GM12878 (cell line): ENCODE results near the gene CRTC1. TPM values are rescaled to one million over a fixed set of nuclear protein-coding genes. Genes with fewer than 3 reads are reported as not detected.
"Not testable (repeated sequence)": the region's sequence is repeated elsewhere in the genome, so short reads cannot be mapped to it uniquely, and the experiment has no call there.

ENCODE experiments used
- ATAC-seq: fragments of 200-7000 bp; cut with Tn5 transposase; 3 replicates; pipeline ENCODE4 v1.9.1; 2020; ENCODE audit warnings: mild to moderate bottlenecking, moderate library complexity
- BruUV-seq: library from RNA; stranded (reverse); fragments of 400-500 nt; replicated peaks from 2 replicates; lab custom pipeline; 2021; lab: Mats Ljungman, UMichigan
- CTCF ChIA-PET: fragments of 300-600 bp; sonication (Branson Sonifier 250); formaldehyde crosslinking; extraction: SDS; loops from one replicate; lab custom pipeline; 2021; ENCODE audit warnings: inconsistent platforms; lab: Yijun Ruan, JAX
- POLR2A ChIA-PET: fragments of 350-600 bp; formaldehyde crosslinking; extraction: SDS; loops from one replicate; lab custom pipeline; 2021; ENCODE audit warnings: inconsistent platforms; lab: Charles Lee
- RAD21 ChIA-PET: fragments of 300-600 bp; sonication (Branson Sonifier 250); formaldehyde crosslinking; loops from one replicate; lab custom pipeline; 2023; ENCODE audit warnings: antibody characterized with exemption; ENCODE audit not compliant: unreplicated experiment; lab: Charles Lee
- SMC1A ChIA-PET: fragments of 300-600 bp; sonication (Branson Sonifier 250); formaldehyde crosslinking; loops from one replicate; lab custom pipeline; 2023; ENCODE audit not compliant: unreplicated experiment, uncharacterized antibody; lab: Charles Lee
- DNase-seq: peaks from one replicate; pipeline ENCODE4 v3.0.0-alpha.2; 2011; ENCODE audit warnings: low read depth, low spot score
- FAIRE-seq: peaks from 3 replicates; lab custom pipeline; 2011; peaks lifted over from hg19 to GRCh38; lab: Jason Lieb, UNC
- H2AFZ ChIP-seq: 2 replicates; pipeline ENCODE4 v1.6.0; 2011; ENCODE audit warnings: low read depth, low read length, control low read depth; ENCODE audit not compliant: control insufficient read depth
- H3K27ac ChIP-seq: 2 replicates; pipeline ENCODE4 v1.5.1; 2011; ENCODE audit warnings: control low read depth; ENCODE audit not compliant: control insufficient read depth, insufficient read depth
- H3K27me3 ChIP-seq, 2 experiments: replicated peaks in 1 of 2; 2 replicates each; pipeline versions ENCODE4 v1.6.0 to v1.6.1; 2011; ENCODE audit warnings: low read length in 1 of 2; ENCODE audit not compliant: control insufficient read depth in 2 of 2, insufficient read depth in 2 of 2
- H3K36me3 ChIP-seq, 2 experiments: 2 replicates each; pipeline ENCODE4 v1.5.1; 2011; ENCODE audit warnings: low read length in 1 of 2; ENCODE audit not compliant: control insufficient read depth in 2 of 2, insufficient read depth in 2 of 2
- H3K4me1 ChIP-seq: 2 replicates; pipeline ENCODE4 v1.6.1; 2011; ENCODE audit warnings: mild to moderate bottlenecking, low read length, moderate library complexity, mixed read lengths; ENCODE audit not compliant: control insufficient read depth, insufficient read depth
- H3K4me2 ChIP-seq: 2 replicates; pipeline ENCODE4 v1.6.0; 2011; ENCODE audit warnings: control low read depth; ENCODE audit not compliant: control insufficient read depth, insufficient read depth
- H3K4me3 ChIP-seq: fragments of 200-600 bp; sonication (generic); 2 replicates; pipeline ENCODE4 v1.5.1; 2016
- H3K79me2 ChIP-seq: 2 replicates; pipeline ENCODE4 v1.6.0; 2011; ENCODE audit warnings: low read length; ENCODE audit not compliant: control insufficient read depth, insufficient read depth
- H3K9ac ChIP-seq: 2 replicates; pipeline ENCODE4 v1.8.0; 2011; ENCODE audit warnings: low read length, control low read depth, mixed read lengths; ENCODE audit not compliant: control insufficient read depth, insufficient read depth
- H3K9me3 ChIP-seq: replicated peaks from 3 replicates; pipeline ENCODE4 v1.5.1; 2011; ENCODE audit warnings: mild to moderate bottlenecking, low read length; ENCODE audit not compliant: control insufficient read depth, insufficient read depth
- H4K20me1 ChIP-seq: 2 replicates; pipeline ENCODE4 v1.6.0; 2011; ENCODE audit not compliant: control insufficient read depth, insufficient read depth
- BCL3 ChIP-seq: IDR thresholded peaks from 2 replicates; pipeline ENCODE4 v1.6.1; 2011; ENCODE audit warnings: borderline replicate concordance, low read depth, mild to moderate bottlenecking, moderate library complexity, low read length; ENCODE audit not compliant: insufficient read depth, poor library complexity, severe bottlenecking
- CEBPZ ChIP-seq: fragments of 150-350 bp; IDR thresholded peaks from 2 replicates; pipeline ENCODE4 v1.6.1; 2016; ENCODE audit warnings: low read depth, low read length
- POLR2A ChIP-seq: IDR thresholded peaks from 2 replicates; pipeline ENCODE4 v1.6.1; 2011; ENCODE audit warnings: low read depth, mild to moderate bottlenecking, low read length
- SUZ12 ChIP-seq: fragments of 200-600 bp; sonication (generic); IDR thresholded peaks from one replicate; pipeline ENCODE4 v1.6.1; 2018; ENCODE audit warnings: antibody characterized with exemption, mild to moderate bottlenecking; ENCODE audit not compliant: unreplicated experiment
- WGBS: methylation state at CpG from one replicate; pipeline ENCODE4 v1.1.6; 2016; ENCODE audit warnings: low lambda C conversion rate; ENCODE audit not compliant: insufficient replicate concordance, insufficient coverage; ENCODE audit errors: missing lambda C conversion rate; 5-methylcytosine and 5-hydroxymethylcytosine counted together
- in situ Hi-C: fragments of 300-500 bp; cut with MboI; formaldehyde crosslinking; loops from 9 replicates; pipeline ENCODE4 v1.14.3; 2018; ENCODE audit warnings: mixed read lengths
- intact Hi-C: fragments of 100-400 bp; cut with micrococcal nuclease; formaldehyde crosslinking; loops from one replicate; pipeline ENCODE4 v1.14.2; 2022; ENCODE audit not compliant: unreplicated experiment
- polyA plus RNA-seq, 11 experiments: library from polyadenylated mRNA; depleted of rRNA in 4 of 11; unstranded in 6 of 11; stranded (reverse) in 5 of 11; fragments of >200 nt; fragmentation: Nextera tagmentation in 4 of 11; fragmentation: Illumina TruSeq in 1 of 11; extraction: Ambion mirVana in 4 of 11; extraction: Trizol in 1 of 11; gene quantifications; 1 replicate in 1 of 11; 2 replicates in 10 of 11; pipeline versions ENCODE4 v1.2.1 to v1.2.3, GENCODE V29; 2011 to 2016; ENCODE audit warnings: inconsistent platforms in 2 of 11, missing spikeins in 2 of 11, low read depth in 1 of 11
- total RNA-seq, 4 experiments: library from RNA; depleted of rRNA in 3 of 4; stranded (reverse); fragments of >200 nt in 3 of 4; fragmentation: Illumina TruSeq in 1 of 4; extraction: Trizol in 1 of 4; gene quantifications; 2 replicates each; pipeline versions ENCODE4 v1.2.1 to v1.2.3, GENCODE V29; 2013 to 2021

The CRTC1 gene
- total and polyA plus RNA-seq, 10 of the 15 experiments (the other 5 are each of a cell fraction or from before 2014, with no cell fraction given): 0.02 to 4.6 (median 1.1) TPM; not detected in 1

DNA sequence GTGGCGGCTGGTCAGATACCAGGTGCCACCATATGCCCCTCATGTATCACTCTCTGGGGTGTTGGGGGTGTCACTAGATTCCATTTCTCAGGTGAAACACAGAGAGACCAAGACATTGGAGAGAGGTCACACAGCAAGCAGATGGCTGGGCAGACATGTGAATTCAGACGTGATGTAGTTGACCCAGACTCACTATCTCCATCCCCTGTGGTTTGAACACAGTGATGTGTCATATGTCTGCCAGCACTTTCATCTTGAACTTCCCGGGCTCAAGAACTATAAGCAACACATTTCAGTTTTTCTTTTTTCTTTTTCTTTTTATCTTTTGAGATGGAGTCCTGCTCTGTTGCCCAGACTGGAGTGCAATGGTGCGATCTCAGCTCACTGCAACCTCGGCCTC is 132.2 kb downstream of the CRTC1 start:
- no peaks in the 10 kb centered on the region for H3K79me2 ChIP-seq
- H3K9me3 ChIP-seq: no peaks in the 10 kb centered on the region
- no peak for ATAC-seq
- no peak overlapping the region for H3K4me3 ChIP-seq
- H4K20me1 ChIP-seq: no peaks in the 10 kb centered on the region
- TF ChIP-seq POLR2A: no peak
- no peak for TF ChIP-seq CEBPZ
- TF ChIP-seq BCL3: no peak
- no peak for TF ChIP-seq SUZ12
- no peak overlapping the region for H2AFZ ChIP-seq
- no peaks in the 10 kb centered on the region for H3K36me3 ChIP-seq
- no peak overlapping the region for H3K9ac ChIP-seq
- H3K27ac ChIP-seq: no peak overlapping the region
- POLR2A ChIA-PET: no interaction called here
- intact Hi-C loops (no loop called here), in situ Hi-C loops (no loop called here)
- no TSS peak for BruUV-seq
- RAD21 ChIA-PET: no interaction called here
- H3K27me3 ChIP-seq: no peaks in the 10 kb centered on the region; a peak in 1 of 4 replicates
- no peaks in the 10 kb centered on the region for H3K4me1 ChIP-seq
- no peak overlapping the region for H3K4me2 ChIP-seq
- 55% methylated on average over 5 of the region's 5 CpGs for WGBS
- SMC1A ChIA-PET: no interaction called here
- FAIRE-seq: no peak
- CTCF ChIA-PET: no interaction called here
- no peak for DNase-seq

DNA sequence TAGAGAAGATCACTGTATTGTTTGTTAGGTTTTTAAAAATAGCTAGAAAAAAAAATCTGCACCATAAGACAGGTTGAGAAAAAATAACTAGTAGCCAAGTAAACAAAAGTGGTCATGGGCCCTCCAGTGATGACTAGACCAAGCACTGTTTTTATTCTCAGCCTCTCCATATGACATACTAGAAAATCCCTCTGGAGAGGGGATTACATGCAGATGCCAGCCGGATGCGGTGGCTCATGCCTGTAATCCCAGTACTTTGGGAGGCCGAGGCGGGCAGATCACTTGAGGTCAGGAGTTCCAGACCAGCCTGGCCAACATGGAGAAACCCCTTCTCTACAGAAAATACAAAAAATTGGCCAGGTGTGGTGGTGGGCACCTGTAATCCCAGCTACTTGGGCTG is 133.2 kb downstream of the CRTC1 start:
- H3K9me3 ChIP-seq, CTCF ChIA-PET, BruUV-seq, SMC1A ChIA-PET, intact Hi-C loops, H3K27ac ChIP-seq, H4K20me1 ChIP-seq, RAD21 ChIA-PET, H3K4me1 ChIP-seq, H3K36me3 ChIP-seq, H3K79me2 ChIP-seq, H3K4me2 ChIP-seq, ATAC-seq, H3K27me3 ChIP-seq, H3K4me3 ChIP-seq, H3K9ac ChIP-seq, FAIRE-seq, DNase-seq, POLR2A ChIA-PET, in situ Hi-C loops, H2AFZ ChIP-seq: not testable (repeated sequence)
- WGBS: 50% methylated on average over 4 of the region's 4 CpGs
